H9 (cell line): Measurements from ENCODE around the gene PARD3. TPM values are rescaled to one million over a fixed set of nuclear protein-coding genes. Genes with fewer than 3 reads are reported as not detected.

Source experiments
- DNase-seq: peaks from one replicate; pipeline ENCODE4 v3.0.0-alpha.2; 2017
- H2AFZ ChIP-seq: one replicate; pipeline ENCODE4 v1.6.1; 2013; ENCODE audit warnings: mild to moderate bottlenecking, low read length, control low read depth, moderate library complexity
- H2AK5ac ChIP-seq: 2 replicates; pipeline ENCODE4 v1.6.1; 2013; ENCODE audit warnings: low read length, control low read depth, mixed read lengths; ENCODE audit not compliant: insufficient read length
- H2BK120ac ChIP-seq: one replicate; pipeline ENCODE4 v1.6.1; 2013; ENCODE audit warnings: low read depth, mild to moderate bottlenecking, low read length, control low read depth, inconsistent platforms; ENCODE audit not compliant: poor library complexity, severe bottlenecking
- H2BK12ac ChIP-seq: 2 replicates; pipeline ENCODE4 v1.6.1; 2013; ENCODE audit warnings: low read length, control low read depth, mixed read lengths, low read depth; ENCODE audit not compliant: insufficient read length
- H2BK15ac ChIP-seq: 2 replicates; pipeline ENCODE4 v1.6.1; 2013; ENCODE audit warnings: low read depth, low read length, control low read depth
- H2BK20ac ChIP-seq: one replicate; pipeline ENCODE4 v1.6.1; 2013; ENCODE audit warnings: low read depth, mild to moderate bottlenecking, low read length, control low read depth, inconsistent platforms; ENCODE audit not compliant: poor library complexity, severe bottlenecking
- H2BK5ac ChIP-seq: 2 replicates; pipeline ENCODE4 v1.6.1; 2013; ENCODE audit warnings: low read length, control low read depth, mixed read lengths; ENCODE audit not compliant: insufficient read length
- H3K14ac ChIP-seq: 2 replicates; pipeline ENCODE4 v1.6.1; 2013; ENCODE audit warnings: low read length, control low read depth; ENCODE audit not compliant: insufficient read depth
- H3K18ac ChIP-seq: 2 replicates; pipeline ENCODE4 v1.6.1; 2013; ENCODE audit warnings: low read depth, mild to moderate bottlenecking, mixed read lengths, low read length, control low read depth; ENCODE audit not compliant: insufficient read length
- H3K23ac ChIP-seq: 2 replicates; pipeline ENCODE4 v1.6.1; 2013; ENCODE audit warnings: low read length, control low read depth, mixed read lengths, low read depth; ENCODE audit not compliant: insufficient read length
- H3K23me2 ChIP-seq: 2 replicates; pipeline ENCODE4 v1.6.1; 2013; ENCODE audit warnings: low read depth, mild to moderate bottlenecking, mixed read lengths, low read length, control low read depth; ENCODE audit not compliant: insufficient read length, poor library complexity, severe bottlenecking
- H3K27ac ChIP-seq: 2 replicates; pipeline ENCODE4 v1.5.1; 2013; ENCODE audit warnings: low read length, control low read depth, mixed read lengths, low read depth; ENCODE audit not compliant: insufficient read length
- H3K27me3 ChIP-seq: 2 replicates; pipeline ENCODE4 v1.6.1; 2013; ENCODE audit warnings: low read length, control low read depth, inconsistent platforms; ENCODE audit not compliant: insufficient read depth
- H3K4ac ChIP-seq: 2 replicates; pipeline ENCODE4 v1.6.1; 2013; ENCODE audit warnings: low read depth, mild to moderate bottlenecking, control low read depth, inconsistent platforms, low read length, moderate library complexity
- H3K4me1 ChIP-seq: 2 replicates; pipeline ENCODE4 v1.6.1; 2013; ENCODE audit warnings: low read length, control low read depth, inconsistent platforms; ENCODE audit not compliant: insufficient read depth
- H3K4me2 ChIP-seq: 2 replicates; pipeline ENCODE4 v1.6.1; 2013; ENCODE audit warnings: low read length, control low read depth, mixed read lengths; ENCODE audit not compliant: insufficient read length, insufficient read depth
- H3K56ac ChIP-seq: 2 replicates; pipeline ENCODE4 v1.6.1; 2013; ENCODE audit warnings: low read depth, mild to moderate bottlenecking, mixed read lengths, low read length, control low read depth; ENCODE audit not compliant: insufficient read length
- H3K79me1 ChIP-seq: 2 replicates; pipeline ENCODE4 v1.6.1; 2013; ENCODE audit warnings: low read depth, mild to moderate bottlenecking, moderate library complexity, low read length, control low read depth, inconsistent platforms; ENCODE audit not compliant: insufficient read depth, poor library complexity, severe bottlenecking
- H3K79me2 ChIP-seq: 2 replicates; pipeline ENCODE4 v1.6.1; 2013; ENCODE audit warnings: low read length, control low read depth, inconsistent platforms; ENCODE audit not compliant: insufficient read depth
- H3K9ac ChIP-seq: 2 replicates; pipeline ENCODE4 v1.6.1; 2013; ENCODE audit warnings: low read length, control low read depth, mixed read lengths; ENCODE audit not compliant: insufficient read length; ENCODE audit errors: extremely low read depth
- H3K9me3 ChIP-seq: one replicate; pipeline ENCODE4 v1.6.1; 2013; ENCODE audit warnings: low read depth, low read length, inconsistent platforms; ENCODE audit not compliant: control insufficient read depth
- H3T11ph ChIP-seq: one replicate; pipeline ENCODE4 v1.6.1; 2013; ENCODE audit warnings: mild to moderate bottlenecking, low read length, control low read depth, inconsistent platforms
- H4K20me1 ChIP-seq: one replicate; pipeline ENCODE4 v1.6.1; 2013; ENCODE audit not compliant: control insufficient read depth, insufficient read length, insufficient read depth
- H4K5ac ChIP-seq: 2 replicates; pipeline ENCODE4 v1.6.1; 2013; ENCODE audit warnings: low read depth, mild to moderate bottlenecking, mixed read lengths, low read length, control low read depth; ENCODE audit not compliant: insufficient read length
- H4K8ac ChIP-seq: replicated peaks from 2 replicates; pipeline ENCODE4 v1.6.1; 2013; ENCODE audit warnings: low read length, control low read depth, mixed read lengths, low read depth; ENCODE audit not compliant: insufficient read length
- H4K91ac ChIP-seq: 2 replicates; pipeline ENCODE4 v1.6.1; 2013; ENCODE audit warnings: low read depth, mild to moderate bottlenecking, moderate library complexity, mixed read lengths, low read length, control low read depth; ENCODE audit not compliant: insufficient read length
- H3K27ac Mint-ChIP-seq, 3 experiments: 2 replicates in 2 of 3; 3 replicates in 1 of 3; pipeline ENCODE4 v1.8.0; 2020 to 2021; ENCODE audit warnings: mixed read lengths in 3 of 3, mild to moderate bottlenecking in 1 of 3, moderate library complexity in 1 of 3
- H3K27me3 Mint-ChIP-seq: 2 replicates; pipeline ENCODE4 v1.8.0; 2021; ENCODE audit warnings: low read depth, mild to moderate bottlenecking, moderate library complexity, mixed read lengths
- H3K36me3 Mint-ChIP-seq, 3 experiments: 2 replicates in 2 of 3; 3 replicates in 1 of 3; pipeline ENCODE4 v1.8.0; 2020 to 2021; ENCODE audit warnings: low read depth in 3 of 3, mixed read lengths in 3 of 3; ENCODE audit not compliant: insufficient read depth in 1 of 3
- H3K4me1 Mint-ChIP-seq, 2 experiments: 2 replicates each; pipeline ENCODE4 v1.8.0; 2020; ENCODE audit warnings: mixed read lengths in 2 of 2
- H3K4me3 Mint-ChIP-seq, 2 experiments: 2 replicates in 1 of 2; 3 replicates in 1 of 2; pipeline ENCODE4 v1.8.0; 2020 to 2021; ENCODE audit warnings: mild to moderate bottlenecking in 2 of 2, mixed read lengths in 2 of 2, moderate library complexity in 1 of 2
- H3K9me3 Mint-ChIP-seq, 2 experiments: 2 replicates in 1 of 2; 3 replicates in 1 of 2; pipeline ENCODE4 v1.8.0; 2020; ENCODE audit warnings: mild to moderate bottlenecking in 2 of 2, mixed read lengths in 2 of 2, moderate library complexity in 1 of 2
- CTCF ChIP-seq: fragments of 200-600 bp; sonication (generic); conservative IDR thresholded peaks from 3 replicates; pipeline ENCODE4 v1.8.0; 2021; ENCODE audit warnings: antibody characterized with exemption, mild to moderate bottlenecking
- WGBS: extraction: QIAGEN DNeasy Blood & Tissue Kit; methylation state at CpG from one replicate; pipeline ENCODE4 v1.1.7; 2013; ENCODE audit warnings: missing lambda C conversion rate, low lambda C conversion rate, mixed read lengths; ENCODE audit not compliant: insufficient read length; ENCODE audit errors: extremely low coverage; 5-methylcytosine and 5-hydroxymethylcytosine counted together
- total RNA-seq: library from RNA; stranded (reverse); gene quantifications from 2 replicates; pipeline ENCODE4 v1.2.1, GENCODE V29; 2021

Gene PARD3
- total RNA-seq, 1 experiment from 2014 or later: 44.7 TPM

DNA sequence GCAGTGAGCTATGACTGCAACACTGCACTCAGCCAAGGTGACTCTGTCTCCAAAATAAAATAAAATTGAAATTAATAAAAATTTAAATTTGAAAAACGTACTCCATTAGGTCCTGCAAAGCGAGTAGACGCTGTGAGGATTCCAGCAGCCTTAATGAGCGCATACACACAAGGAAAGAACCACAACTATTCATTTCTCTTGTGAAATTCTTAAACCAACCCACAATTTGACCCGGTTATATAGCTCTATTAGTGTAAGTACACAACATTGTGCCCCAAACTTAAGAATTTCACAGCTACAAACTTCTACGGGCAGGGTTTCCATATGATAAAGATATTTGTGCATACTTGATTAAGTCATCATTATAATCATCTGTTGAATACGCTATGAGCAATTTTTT lies 84.4 kb downstream of the PARD3 start:
- Histone ChIP-seq H3K9ac (no peak overlapping the region), H3K18ac (no peak overlapping the region), H2AK5ac (no peak overlapping the region), H3K79me1 (peaks cover 7% of the 10 kb centered on the region), H2BK15ac (no peak overlapping the region), H2BK120ac (no peak overlapping the region), H3K56ac (no peak overlapping the region), H2BK20ac (no peak overlapping the region), H2BK12ac (no peak overlapping the region), H3K4me2 (no peak overlapping the region), H3K23ac (no peak overlapping the region), H3K9me3 (no peaks in the 10 kb centered on the region), H4K5ac (no peak overlapping the region), H2AFZ (no peak overlapping the region), H4K8ac (no peak overlapping the region), H4K91ac (no peak overlapping the region), H4K20me1 (no peaks in the 10 kb centered on the region), H3K23me2 (no peaks in the 10 kb centered on the region), H3T11ph (no peak overlapping the region), H3K4ac (no peak overlapping the region), H2BK5ac (no peak overlapping the region), H3K14ac (no peak overlapping the region), H3K79me2 (peaks cover 2% of the 10 kb centered on the region; the same call in 1 of the 2 replicates), H3K27me3 (no peaks in the 10 kb centered on the region), H3K27ac (no peak overlapping the region), H3K4me1 (no peaks in the 10 kb centered on the region)
- no peak overlapping the region for H3K27ac Mint-ChIP-seq
- WGBS: no CpG with 5 or more reads among the region's 7 CpGs
- no peak for TF ChIP-seq CTCF
- H3K9me3 Mint-ChIP-seq: no peaks in the 10 kb centered on the region
- H3K27me3 Mint-ChIP-seq: no peaks in the 10 kb centered on the region
- no peak overlapping the region for H3K4me3 Mint-ChIP-seq
- DNase-seq: no peak
- H3K36me3 Mint-ChIP-seq: no peaks in the 10 kb centered on the region; a peak in 1 of 7 replicates
- H3K4me1 Mint-ChIP-seq: peaks cover 16 to 21% of the 10 kb centered on the region in 2 experiments
